GM12872 (cell line): ENCODE measurements around the gene ABO.

Experiments
- CTCF ChIP-seq: IDR thresholded peaks from 3 replicates; pipeline ENCODE4 v1.5.1; 2011; ENCODE audit warnings: low read depth, mild to moderate bottlenecking, low read length, moderate library complexity; ENCODE audit not compliant: insufficient read depth

ABO gene

GRCh38 chr9:133233681-133234432 is 41.1 kb downstream of the ABO start:
- no peak for TF ChIP-seq CTCF

GRCh38 chr9:133230093-133230492 is 44.9 kb downstream of the ABO start:
- no peak for TF ChIP-seq CTCF

GRCh38 chr9:133227242-133227860 is 47.6 kb downstream of the ABO start:
- no peak for TF ChIP-seq CTCF

GRCh38 chr9:133226219-133227171 is 48.5 kb downstream of the ABO start:
- TF ChIP-seq CTCF: no peak

- no peak for TF ChIP-seq CTCF
These were observed 49.6 kb downstream of the ABO start for GRCh38 chr9:133225171-133226011.

GRCh38 chr9:133224762-133225161 is 50.2 kb downstream of the ABO start:
- no peak for TF ChIP-seq CTCF
